ENCODE data around the gene SLC28A1. TPM values are rescaled to one million over a fixed set of nuclear protein-coding genes. Genes with fewer than 3 reads are reported as not detected.
"Not testable (repeated sequence)": the region's sequence is repeated elsewhere in the genome, so short reads cannot be mapped to it uniquely, and the experiment has no call there.

Gene SLC28A1
- total RNA-seq, 4 donors from 2014 or later = 0.21 to 0.43 TPM; not detected in 2

DNA sequence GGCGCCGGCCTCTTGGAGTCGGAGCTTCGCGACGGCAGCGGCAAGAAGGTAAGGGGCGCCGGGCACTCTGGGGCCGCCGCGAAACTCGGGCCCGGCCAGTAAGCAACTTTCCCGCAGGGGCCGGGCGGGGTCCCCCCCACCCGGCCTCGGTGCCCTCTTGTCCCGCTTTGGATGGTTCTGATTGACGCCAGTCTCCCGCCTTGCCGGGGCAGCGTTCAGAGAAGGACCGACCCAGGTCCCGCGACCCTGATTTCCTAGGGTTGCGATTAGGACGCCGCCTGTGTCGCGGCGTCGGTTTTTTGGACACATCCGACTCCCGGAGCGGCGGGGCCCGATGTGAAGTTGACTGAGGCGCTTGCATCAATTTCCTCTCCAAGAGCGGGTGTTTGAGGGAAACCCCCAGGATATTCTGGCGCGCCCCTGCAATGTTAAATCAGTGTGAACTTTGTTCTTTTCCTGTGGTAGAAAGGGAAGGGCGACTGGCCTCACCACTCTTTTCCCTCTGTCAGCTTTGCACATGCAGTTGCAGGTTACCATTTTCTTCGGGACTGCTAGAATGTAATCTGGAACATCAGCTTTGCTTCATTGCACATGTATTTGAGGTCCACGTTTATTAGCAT is 97.9 kb downstream of the SLC28A1 start:
- DNase-seq = peak; percentile 33 to 38
- peak overlapping the region; percentile 89 to 95 for H3K27ac ChIP-seq
- H3K4me3 ChIP-seq = peak overlapping the region; percentile 54 to 82
- no peaks in the 10 kb centered on the region for H3K9me3 ChIP-seq
- TF ChIP-seq CTCF (IDR thresholded peaks at IDR 0.05) = no peak
- intact Hi-C loops (cut with DNase I; ENCODE audit: low total_unique reads) = no loop called here
- no peaks in the 10 kb centered on the region for H3K27me3 ChIP-seq
- H3K4me1 ChIP-seq = no peaks in the 10 kb centered on the region
- H3K36me3 ChIP-seq = no peaks in the 10 kb centered on the region

DNA sequence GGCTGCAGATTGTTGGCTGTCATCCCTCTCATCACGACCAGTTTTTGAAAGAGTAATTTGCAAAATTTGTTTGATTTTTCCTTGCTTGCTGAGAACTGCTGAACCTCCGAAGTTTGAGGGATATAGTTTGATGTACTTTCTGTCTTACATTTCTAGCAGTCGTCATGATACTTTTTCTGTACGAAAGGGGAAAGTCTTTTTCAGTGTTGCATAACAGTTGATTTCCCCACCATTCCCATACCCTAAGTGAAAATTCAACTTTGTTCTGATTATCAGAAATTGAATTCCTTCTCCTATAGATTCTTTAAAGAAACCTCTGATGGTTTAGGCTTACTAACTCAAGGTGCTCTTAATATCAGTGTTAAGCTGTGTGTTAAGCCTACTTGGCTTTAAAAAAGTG is 98.8 kb downstream of the SLC28A1 start:
- Histone ChIP-seq H3K36me3 (no peaks in the 10 kb centered on the region), H3K27ac (peak overlapping the region in 1 of 2 donors; percentile 89), H3K9me3 (no peaks in the 10 kb centered on the region), H3K4me3 (peak overlapping the region; percentile 54 to 82), H3K4me1 (no peaks in the 10 kb centered on the region), H3K27me3 (no peaks in the 10 kb centered on the region)
- intact Hi-C loops (cut with DNase I; ENCODE audit: low total_unique reads) = no loop called here
- TF ChIP-seq CTCF (IDR thresholded peaks at IDR 0.05) = no peak
- TF ChIP-seq POLR2A (IDR thresholded peaks at IDR 0.05) = no peak
- no peak for DNase-seq

DNA sequence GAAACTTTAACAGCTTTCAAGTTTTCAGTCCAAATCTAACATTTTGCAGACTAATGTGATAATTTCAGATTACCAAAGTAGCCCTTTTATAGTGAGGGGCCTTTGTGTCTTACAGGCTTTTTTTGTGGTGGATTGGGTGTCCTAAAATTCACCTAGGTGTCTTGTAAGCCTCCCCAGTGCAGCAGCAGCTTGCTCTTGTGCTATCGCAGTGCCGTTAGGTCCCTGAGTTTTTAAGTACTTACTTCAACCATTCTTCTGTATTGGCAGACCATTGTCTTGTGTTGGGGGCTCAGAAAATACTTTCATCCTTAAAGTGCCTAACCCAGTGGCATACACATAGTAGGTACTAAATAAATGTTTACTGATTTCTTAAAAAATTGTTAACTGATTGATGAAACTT is 99.2 kb downstream of the SLC28A1 start:
- intact Hi-C loops (cut with DNase I; ENCODE audit: low total_unique reads) = no loop called here
- H3K4me1 ChIP-seq = no peaks in the 10 kb centered on the region

DNA sequence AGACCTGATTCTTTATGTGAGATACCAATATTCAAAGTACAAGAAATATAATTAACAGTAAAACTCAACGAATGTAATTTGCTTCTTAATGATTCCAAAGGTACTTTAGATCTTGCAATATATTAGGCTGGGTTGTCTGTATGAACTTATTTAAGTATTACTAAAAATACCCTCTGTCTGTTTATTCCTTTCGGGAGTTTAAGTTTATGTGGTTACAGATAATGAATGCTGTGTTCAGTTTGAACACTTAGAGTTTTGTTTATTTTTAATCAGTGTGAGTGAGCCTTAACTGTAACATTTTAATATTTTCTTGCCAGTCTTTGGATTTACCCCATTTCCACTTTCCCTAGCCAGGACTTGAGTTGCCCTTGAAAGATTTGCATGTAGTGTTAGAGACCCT is 100.7 kb downstream of the SLC28A1 start:
- no peak overlapping the region for H3K4me3 ChIP-seq
- no peak for TF ChIP-seq CTCF (IDR thresholded peaks at IDR 0.05)
- TF ChIP-seq POLR2A (IDR thresholded peaks at IDR 0.05) = no peak
- intact Hi-C loops (cut with DNase I; ENCODE audit: low total_unique reads) = no loop called here
- no peaks in the 10 kb centered on the region for H3K36me3 ChIP-seq
- no peak overlapping the region for H3K27ac ChIP-seq
- no peaks in the 10 kb centered on the region for H3K9me3 ChIP-seq
- no peak for DNase-seq
- H3K27me3 ChIP-seq = no peaks in the 10 kb centered on the region
- peaks cover 0 to 5% of the 10 kb centered on the region in 2 donors for H3K4me1 ChIP-seq

More for the DNA sequence above, 99.2 kb downstream of the SLC28A1 start:
- TF ChIP-seq CTCF (IDR thresholded peaks at IDR 0.05) = no peak
- TF ChIP-seq POLR2A (IDR thresholded peaks at IDR 0.05) = no peak
- Histone ChIP-seq H3K9me3 (no peaks in the 10 kb centered on the region), H3K4me3 (no peak overlapping the region), H3K27me3 (no peaks in the 10 kb centered on the region), H3K36me3 (no peaks in the 10 kb centered on the region), H3K27ac (peak overlapping the region in 1 of 2 donors; percentile 89)
- no peak for DNase-seq

DNA sequence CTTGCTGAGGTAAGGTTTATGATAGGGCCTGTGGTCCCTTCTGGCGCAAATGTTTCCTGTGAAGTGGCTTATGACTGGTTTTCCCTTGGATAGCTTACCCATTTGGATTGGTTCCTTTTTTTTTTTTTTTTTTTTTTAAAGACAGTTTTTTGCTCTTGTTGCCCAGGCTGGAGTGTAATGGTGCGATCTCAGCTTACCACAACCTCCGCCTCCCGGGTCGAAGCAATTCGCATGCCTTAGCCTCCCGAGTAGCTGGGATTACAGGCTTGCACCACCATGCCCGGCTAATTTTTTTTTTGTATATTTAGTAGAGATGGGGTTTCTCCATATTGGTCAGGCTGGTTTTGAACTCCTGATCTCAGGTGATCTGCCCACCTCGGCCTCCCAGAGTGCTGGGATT is 102.9 kb downstream of the SLC28A1 start:
- H3K4me3 ChIP-seq; H3K27me3 ChIP-seq; H3K9me3 ChIP-seq; intact Hi-C loops (cut with DNase I; ENCODE audit: low total_unique reads); H3K27ac ChIP-seq; H3K4me1 ChIP-seq; H3K36me3 ChIP-seq; DNase-seq: not testable (repeated sequence)
